Upper lobe of left lung (tissue), 4 donors: ENCODE measurements around the gene SLC25A18.

Experiments
- EP300 ChIP-seq, 4 donors: sonication (generic); formaldehyde crosslinking; IDR thresholded peaks; one replicate each; pipeline ENCODE4 v1.5.1; 2017; ENCODE audit warnings: antibody characterized with exemption in 4 of 4, control low read depth in 2 of 4
- POLR2A ChIP-seq, 4 donors: fragments of 450-650 bp; IDR thresholded peaks; one replicate each; pipeline ENCODE4 v1.5.1; 2016 to 2017; ENCODE audit warnings: antibody characterized with exemption in 4 of 4, mild to moderate bottlenecking in 2 of 4
- POLR2AphosphoS5 ChIP-seq, 2 donors: sonication (generic); formaldehyde crosslinking; IDR thresholded peaks; one replicate each; pipeline ENCODE4 v1.5.1; 2017; ENCODE audit warnings: antibody characterized with exemption in 2 of 2
- TF ChIP-seq, protein P1 (sequence below), 6 experiments: fragments of 450-650 bp in 4 of 6; fragments of 200-600 bp in 2 of 6; sonication (generic) in 2 of 6; IDR thresholded peaks; one replicate each; pipeline ENCODE4 v1.5.1; 2016 to 2019; ENCODE audit warnings: antibody characterized with exemption in 6 of 6

- TF ChIP-seq, protein P1, sequence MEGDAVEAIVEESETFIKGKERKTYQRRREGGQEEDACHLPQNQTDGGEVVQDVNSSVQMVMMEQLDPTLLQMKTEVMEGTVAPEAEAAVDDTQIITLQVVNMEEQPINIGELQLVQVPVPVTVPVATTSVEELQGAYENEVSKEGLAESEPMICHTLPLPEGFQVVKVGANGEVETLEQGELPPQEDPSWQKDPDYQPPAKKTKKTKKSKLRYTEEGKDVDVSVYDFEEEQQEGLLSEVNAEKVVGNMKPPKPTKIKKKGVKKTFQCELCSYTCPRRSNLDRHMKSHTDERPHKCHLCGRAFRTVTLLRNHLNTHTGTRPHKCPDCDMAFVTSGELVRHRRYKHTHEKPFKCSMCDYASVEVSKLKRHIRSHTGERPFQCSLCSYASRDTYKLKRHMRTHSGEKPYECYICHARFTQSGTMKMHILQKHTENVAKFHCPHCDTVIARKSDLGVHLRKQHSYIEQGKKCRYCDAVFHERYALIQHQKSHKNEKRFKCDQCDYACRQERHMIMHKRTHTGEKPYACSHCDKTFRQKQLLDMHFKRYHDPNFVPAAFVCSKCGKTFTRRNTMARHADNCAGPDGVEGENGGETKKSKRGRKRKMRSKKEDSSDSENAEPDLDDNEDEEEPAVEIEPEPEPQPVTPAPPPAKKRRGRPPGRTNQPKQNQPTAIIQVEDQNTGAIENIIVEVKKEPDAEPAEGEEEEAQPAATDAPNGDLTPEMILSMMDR (IDR thresholded peaks at IDR 0.05), result no peak
- no peak for TF ChIP-seq POLR2A (IDR thresholded peaks at IDR 0.05)
- no peak for TF ChIP-seq POLR2AphosphoS5 (IDR thresholded peaks at IDR 0.05)
- no peak for TF ChIP-seq EP300 (IDR thresholded peaks at IDR 0.05)
These were observed 65.8 kb downstream of the SLC25A18 start for GRCh38 chr22:17629173-17629489.
